ENCODE results near the gene NECAB3.

The NECAB3 gene

DNA sequence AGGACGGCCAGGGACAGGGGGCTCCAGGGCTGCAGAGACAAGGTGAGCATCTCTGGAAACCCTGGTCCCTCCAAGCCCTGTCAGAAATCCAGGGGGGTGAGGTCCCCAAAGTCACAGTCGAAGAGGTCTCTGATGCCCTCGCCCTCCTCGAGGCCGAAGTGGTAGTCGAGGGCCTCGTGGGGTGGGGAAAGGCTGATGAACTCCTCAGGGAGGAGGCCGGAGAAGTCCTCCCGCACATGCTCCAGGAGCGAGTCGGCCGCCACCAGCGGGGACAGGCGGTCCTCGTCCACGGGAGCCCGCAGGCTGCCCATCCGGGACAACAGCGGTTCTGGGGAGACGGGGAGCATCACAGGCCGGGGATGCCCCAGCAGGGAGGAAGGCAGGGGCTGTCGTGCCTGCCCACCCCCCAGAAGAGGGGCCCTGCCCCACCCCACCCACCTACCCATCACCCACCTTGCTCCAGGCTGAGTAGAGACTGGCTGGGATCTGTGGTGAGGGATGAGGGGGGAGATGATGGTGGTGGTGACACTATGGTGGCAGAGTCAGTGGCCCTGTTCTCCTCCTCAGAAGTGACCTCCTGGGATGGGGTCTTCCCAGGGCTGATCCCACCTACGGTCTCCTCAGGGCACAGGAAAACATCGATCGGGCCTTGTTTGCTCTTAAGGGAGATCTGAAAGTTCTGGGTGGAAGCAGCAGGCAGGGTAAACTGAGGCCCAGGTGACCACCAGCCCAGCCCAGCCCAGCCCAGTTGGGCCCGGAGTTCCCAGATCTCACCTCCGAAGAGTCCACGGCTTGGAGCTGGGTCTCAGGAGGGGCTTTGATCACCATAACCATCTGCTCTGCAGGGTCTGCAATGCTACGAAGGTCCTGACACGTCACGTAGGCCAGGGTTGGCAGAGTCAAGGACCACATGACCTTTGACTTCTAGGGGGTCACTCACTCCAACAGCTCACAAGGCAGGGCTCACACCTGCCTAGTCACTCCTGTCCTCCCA, 2.7 kb upstream of the NECAB3 start:
- no peak for DNase-seq (ENCODE audit: low read depth in 2 of 2)

- DNase-seq (ENCODE audit: low read depth in 2 of 2), result no peak
Observed at GRCh38 chr20:33676121-33676520, 1.9 kb upstream of the NECAB3 start.

GRCh38 chr20:33675136-33675959, 1.1 kb upstream of the NECAB3 start:
- no peak for DNase-seq (ENCODE audit: low read depth in 2 of 2)

DNA sequence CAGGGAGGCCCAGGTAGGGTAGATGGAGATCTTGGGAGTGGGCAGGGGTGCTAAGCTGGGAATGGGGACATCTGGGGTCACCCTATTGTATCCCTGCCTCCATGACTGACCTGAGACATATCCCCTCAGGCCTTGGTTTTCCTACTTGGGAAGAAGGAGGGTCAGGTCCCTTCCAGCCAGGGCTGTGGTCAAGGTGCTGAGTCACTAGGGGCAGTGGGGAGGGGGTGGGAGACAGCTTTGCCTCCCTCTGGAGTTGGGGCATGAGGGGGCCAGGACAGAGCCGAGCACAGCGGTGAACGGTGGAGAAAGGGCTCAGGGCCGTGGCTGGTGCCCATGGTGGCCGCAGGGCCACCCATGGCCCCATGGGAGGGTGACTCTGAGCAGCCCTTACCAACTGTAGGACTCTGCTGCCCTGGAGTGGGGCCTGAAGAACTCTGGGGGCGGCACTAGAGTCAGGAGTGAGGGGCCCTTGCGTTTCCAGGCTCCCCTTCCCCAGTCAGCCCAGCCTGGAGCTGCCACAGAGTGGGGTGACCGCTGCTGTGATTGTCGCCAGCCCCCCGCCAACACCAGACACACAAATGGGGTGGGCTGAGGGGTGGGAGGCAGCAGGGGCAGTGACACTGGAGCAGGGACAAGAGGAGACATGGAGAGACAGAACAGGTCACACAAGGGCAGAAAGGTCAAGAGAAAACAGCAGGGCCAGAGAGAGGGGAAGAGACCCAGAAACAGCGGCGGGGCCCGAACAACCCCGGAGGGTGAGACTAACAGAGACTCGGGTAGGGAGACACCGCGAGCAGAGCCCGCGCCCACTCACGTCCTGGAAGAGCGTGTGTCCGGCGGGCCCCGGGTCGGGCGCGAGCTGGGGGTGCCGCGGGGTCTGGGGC, 576 bp downstream of the NECAB3 start:
- no peak for DNase-seq (ENCODE audit: low read depth in 2 of 2)

DNA sequence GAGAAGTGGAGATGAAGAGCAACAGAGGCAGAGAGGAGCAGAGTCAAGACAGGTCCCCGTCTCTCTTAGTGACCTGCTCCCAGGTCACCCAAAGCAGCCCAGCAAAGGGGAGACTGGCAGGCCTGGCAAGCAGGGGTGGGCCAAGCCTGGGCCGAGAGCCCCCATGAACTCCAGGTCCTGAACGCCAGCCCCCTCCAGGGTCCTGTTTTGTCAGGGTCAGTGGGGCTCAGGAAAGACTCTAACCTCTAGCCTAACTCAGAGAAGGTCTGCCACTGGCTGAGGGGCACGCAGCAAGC, 1.2 kb downstream of the NECAB3 start:
- no peak for DNase-seq (ENCODE audit: low read depth in 2 of 2)

DNA sequence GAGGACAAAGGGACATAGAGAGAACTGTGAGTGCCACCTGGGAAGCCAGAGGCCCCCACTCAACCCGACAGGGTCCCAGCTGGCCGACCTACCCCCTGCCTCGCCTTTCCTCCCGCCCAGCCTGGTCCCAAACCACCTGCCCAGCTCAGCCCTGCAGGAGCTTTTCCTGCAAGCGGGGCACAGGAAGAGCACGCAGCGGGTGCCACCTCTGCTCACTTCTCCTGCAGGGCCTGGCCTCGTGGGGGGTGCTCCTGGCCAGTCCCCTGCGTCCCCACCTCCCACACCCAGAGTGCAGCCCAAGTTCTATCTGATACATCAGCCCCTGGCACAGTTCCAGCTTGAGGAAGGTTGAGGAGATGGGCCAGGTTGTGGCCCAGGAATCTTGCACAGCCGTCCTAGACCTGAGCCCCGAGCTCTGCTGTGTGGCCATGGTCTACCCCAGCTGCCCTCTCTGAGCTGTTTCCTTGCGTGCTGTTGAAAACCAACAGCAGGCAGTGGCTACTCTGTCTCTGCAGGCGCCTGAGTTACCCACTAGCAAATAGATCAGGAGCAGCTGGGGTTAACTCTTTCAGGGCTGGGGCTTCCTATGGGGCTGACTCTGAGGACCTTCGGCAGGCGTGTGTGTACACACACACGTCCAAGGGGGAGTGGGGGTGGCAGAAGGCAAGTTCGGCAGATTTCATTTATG, 1.7 kb downstream of the NECAB3 start:
- DNase-seq (ENCODE audit: low read depth in 2 of 2), result no peak

DNA sequence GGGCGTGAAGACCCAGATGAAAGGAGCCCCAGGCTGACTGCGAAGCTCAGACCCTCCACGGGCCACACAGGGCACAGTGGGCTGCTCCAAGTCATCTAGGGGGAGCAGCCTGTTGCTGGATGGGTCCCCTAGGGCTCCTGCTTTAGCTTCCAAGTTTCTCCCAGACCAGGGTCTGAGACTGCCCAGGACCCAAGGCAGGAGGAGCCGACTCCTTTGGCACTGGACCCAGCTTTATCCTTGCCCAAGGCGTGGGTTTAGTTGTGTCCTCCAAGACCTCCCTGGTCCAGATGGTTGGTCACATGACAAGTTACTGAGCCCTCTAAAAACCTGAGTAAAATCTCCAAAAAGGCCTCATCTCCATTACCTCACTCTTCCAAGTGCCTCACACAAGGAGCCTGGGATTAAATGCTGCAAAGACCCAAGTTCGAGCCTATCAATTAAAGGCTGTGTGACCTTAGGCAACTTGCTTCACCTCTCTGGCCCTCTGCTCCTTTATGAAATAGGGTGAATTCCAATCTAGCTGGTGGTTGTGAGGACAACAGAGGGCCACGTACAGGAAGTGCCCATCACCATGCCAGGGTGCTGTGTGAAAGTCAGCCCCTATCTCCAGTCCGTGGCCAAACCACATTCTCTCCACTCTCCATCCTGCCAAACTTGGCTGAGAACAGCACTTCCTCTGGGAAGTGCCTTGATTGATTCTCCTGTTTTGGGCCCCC, 2.5 kb downstream of the NECAB3 start:
- no peak for DNase-seq (ENCODE audit: low read depth in 2 of 2)

GRCh38 chr20:33670715-33671499, 3.3 kb downstream of the NECAB3 start:
- DNase-seq (ENCODE audit: low read depth in 2 of 2), result no peak

GRCh38 chr20:33669873-33670640, 4.2 kb downstream of the NECAB3 start:
- DNase-seq (ENCODE audit: low read depth in 2 of 2), result no peak

DNA sequence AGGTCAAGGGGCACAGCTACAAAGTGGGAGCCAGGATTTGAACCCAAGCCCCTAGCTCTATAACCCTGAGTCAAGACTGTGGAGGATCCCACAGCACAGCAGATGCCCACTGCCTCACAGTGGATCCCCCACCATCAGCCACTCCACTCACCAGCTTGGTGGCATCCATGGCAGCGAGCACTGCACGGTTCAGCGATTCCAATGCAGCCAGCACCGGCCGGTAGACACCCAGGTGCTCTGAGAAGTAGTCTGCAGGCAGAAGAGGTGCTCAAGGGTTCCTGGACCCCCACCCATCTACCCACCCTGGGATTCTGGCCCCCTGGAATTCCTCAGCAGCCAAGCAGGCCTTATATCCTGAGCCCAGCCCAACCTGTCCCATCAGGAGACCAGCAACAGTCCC, 5.0 kb downstream of the NECAB3 start:
- no peak for DNase-seq (ENCODE audit: low read depth in 2 of 2)

DNA sequence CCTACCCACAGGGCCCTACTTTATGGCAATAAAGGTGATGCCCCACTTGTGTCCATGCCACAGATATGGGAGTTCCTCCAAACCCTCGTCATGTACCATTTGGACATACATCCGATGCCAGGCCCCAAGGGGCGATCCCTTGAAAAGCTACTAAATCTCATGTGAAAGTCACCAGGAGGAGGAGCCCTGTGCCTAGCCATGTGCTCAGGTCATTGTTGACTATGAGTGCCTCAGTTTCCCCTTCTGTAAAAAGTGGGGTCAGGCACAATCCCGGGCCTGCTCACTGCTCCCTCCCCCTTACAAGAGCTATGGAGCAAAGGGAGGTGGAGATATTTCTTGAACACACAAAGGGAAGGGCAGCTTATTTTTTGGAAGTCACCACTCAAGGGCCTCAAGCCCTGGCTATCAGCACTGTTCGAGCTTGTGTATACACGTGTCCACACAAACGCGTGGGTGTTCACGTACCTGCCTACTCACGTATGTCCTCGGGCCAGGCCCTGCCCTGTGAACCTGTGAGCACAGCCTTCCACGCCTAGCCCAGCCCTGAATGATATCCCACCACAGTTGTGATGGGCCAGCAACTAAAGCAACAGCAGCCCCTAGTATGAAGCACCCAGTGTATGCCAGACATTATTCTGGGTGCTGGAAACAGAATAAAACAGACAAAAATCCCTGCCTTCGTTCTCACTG, 5.6 kb downstream of the NECAB3 start:
- DNase-seq (ENCODE audit: low read depth in 2 of 2), result no peak

DNA sequence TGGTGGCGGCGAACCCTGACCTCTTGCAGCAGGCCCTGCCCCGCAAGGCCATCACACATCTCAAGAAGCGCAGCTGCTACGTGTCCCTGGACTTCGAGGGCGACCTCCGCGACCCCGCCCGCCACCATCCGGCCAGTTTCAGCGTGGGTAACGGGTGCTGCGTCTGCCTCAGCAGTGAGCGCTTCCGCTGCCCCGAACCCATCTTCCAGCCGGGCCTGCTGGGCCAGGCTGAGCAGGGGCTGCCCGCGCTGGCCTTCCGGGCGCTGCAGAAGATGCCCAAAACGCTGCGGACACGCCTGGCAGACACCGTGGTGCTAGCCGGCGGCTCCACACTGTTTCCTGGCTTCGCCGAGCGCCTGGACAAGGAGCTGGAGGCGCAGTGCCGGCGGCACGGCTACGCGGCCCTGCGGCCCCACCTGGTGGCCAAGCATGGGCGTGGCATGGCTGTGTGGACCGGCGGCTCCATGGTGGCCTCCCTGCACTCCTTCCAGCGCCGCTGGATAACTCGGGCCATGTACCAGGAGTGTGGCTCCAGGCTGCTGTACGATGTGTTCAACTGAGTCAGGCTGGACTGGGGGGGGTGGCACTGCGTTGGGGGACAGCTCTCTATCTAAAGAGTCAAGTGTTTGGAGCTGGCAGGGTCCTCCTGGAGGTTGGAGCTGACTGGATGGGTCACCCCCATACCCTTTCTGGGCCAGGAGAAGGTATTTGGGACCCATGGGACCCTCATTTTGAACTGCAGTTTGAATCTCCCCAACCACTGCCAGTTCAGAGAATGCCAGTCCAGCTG, 6.4 kb downstream of the NECAB3 start:
- no peak for DNase-seq (ENCODE audit: low read depth in 2 of 2)

- DNase-seq (ENCODE audit: low read depth in 2 of 2), result no peak
Observed at GRCh38 chr20:33667245-33667675, 7.0 kb downstream of the NECAB3 start.

DNA sequence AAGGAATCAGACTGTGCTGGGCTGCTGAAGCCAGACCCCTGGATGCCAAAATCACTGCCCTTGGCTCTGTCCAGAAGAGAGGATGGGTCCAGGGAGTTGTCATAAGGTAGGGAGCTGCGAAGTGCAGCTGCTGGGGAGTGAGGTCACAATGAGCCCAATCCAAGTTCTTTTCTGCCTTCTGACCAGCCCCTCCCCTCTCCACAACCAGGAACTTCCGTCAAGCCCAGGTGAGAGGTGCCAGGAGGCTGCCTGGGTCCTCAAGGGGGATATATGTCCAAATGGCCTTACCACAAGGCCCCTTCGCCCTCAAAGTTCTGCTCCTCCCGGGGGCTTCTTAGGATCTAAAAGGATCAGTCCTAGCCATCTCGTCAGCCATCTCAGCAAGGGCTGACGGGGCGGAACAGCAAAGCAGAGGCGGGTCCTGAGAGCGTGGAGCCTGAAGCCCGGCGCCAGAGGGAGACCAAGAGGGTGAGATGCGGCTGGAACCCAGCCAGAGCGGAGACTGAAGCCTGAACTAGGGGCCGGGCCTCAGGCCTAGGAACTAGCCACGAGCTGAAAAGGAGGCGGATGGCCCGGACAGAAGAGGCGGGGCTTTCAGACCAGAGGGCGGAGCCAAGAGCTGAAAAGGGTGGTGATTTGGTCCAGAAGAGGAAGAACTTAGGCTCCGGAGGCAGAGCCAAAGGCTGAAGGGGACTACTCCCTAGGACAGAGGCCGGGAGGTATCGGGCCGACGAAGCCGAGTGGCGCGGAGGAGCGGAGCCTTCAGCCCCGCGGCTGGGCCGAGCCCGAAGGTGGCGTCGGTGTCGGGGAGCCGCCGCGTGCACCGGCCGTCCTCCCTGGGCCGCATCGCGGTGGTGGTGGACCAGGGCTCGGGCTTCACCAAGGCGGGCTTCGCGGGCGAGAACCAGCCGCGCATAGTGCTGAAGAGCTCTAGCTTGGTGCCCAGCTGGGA, 7.7 kb downstream of the NECAB3 start, which contains the start of gene ACTL10:
ACTL10 (plus strand) TSS at position 651 of the 952 bp plus-strand sequence. CDS start 555 bp downstream, outside the sequence.
- DNase-seq (ENCODE audit: low read depth in 2 of 2), result peak; percentile 83 to 84

- DNase-seq (ENCODE audit: low read depth in 2 of 2), result no peak
Observed at GRCh38 chr20:33664762-33665144, 9.5 kb downstream of the NECAB3 start.

DNA sequence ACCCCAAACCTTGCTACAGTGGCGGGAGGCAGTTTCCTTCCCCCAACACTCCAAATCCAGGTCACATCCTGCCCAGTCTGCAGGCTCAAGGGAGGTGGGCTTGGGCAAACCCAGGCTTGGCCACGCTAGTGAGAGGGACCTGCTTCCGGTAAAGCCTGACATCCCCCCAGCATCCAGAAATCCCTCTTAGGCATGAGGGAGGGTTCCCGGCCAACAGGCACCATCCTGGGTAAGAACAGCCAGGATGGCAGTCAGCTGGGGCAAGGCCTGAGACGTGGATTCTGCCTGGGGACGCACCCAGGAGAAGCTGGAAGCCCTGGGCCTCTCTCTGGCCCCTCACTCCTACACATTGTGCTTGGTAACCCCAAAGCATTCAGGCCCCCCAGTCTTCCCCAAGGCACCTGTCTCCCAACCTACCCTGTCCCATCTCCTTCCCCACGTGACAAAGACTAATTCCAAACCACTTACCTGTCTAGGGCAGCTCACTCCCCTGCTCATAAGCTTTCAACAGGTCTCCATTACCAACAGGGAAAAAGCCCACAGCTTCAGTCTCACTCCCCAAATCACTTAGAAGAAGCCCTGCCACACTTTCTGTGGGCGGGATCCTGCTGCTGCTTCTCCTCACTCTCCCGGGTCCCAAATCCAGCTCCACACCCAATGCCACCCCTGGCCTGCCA, 10.0 kb downstream of the NECAB3 start:
- DNase-seq (ENCODE audit: low read depth in 2 of 2), result no peak
